Measurements from ENCODE around the gene MCRIP2.

MCRIP2 gene

GRCh38 chr16:693364-693763 is 51.7 kb downstream of the MCRIP2 start:
- in situ Hi-C loops (cut with MboI; ENCODE audit: low sequenced_read_pairs), result no loop called here

- in situ Hi-C loops (cut with MboI; ENCODE audit: low sequenced_read_pairs), result no loop called here
Measured at GRCh38 chr16:693766-694165, 52.1 kb downstream of the MCRIP2 start.

GRCh38 chr16:694187-694862 is 52.7 kb downstream of the MCRIP2 start:
- in situ Hi-C loops (cut with MboI; ENCODE audit: low sequenced_read_pairs), result no loop called here

GRCh38 chr16:694863-695354 is 53.3 kb downstream of the MCRIP2 start:
- in situ Hi-C loops (cut with MboI; ENCODE audit: low sequenced_read_pairs), result no loop called here

- in situ Hi-C loops (cut with MboI; ENCODE audit: low sequenced_read_pairs), result no loop called here
Measured at GRCh38 chr16:695355-696089, 53.9 kb downstream of the MCRIP2 start.

Measured in HL-60/S4 (cell line).